Stimulated activated CD4-positive, alpha-beta T cell treated with anti-CD3 and anti-CD28 coated beads, Interleukin-1b, Interleukin-23, amount 100 ng/mL, for 48 hours (primary cell): ENCODE data around the gene ZMAT5.
A peak's percentile ranks its signal among the peaks of the same experiment; 100 is the strongest.

Experiments used
- DNase-seq: peaks from one replicate; pipeline ENCODE4 v3.0.0-alpha.2; 2020

The ZMAT5 gene

GRCh38 chr22:29704528-29705285 lies 62.1 kb downstream of the ZMAT5 start:
- no peak for DNase-seq

- no peak for DNase-seq
These were observed 63.1 kb downstream of the ZMAT5 start for GRCh38 chr22:29703569-29704195.

GRCh38 chr22:29702931-29703501 lies 63.8 kb downstream of the ZMAT5 start:
- no peak for DNase-seq

GRCh38 chr22:29702000-29702930 lies 64.5 kb downstream of the ZMAT5 start:
- DNase-seq, result no peak

GRCh38 chr22:29701155-29701999 lies 65.4 kb downstream of the ZMAT5 start:
- DNase-seq, result peak; percentile 13

- no peak for DNase-seq
These were observed 66.0 kb downstream of the ZMAT5 start for GRCh38 chr22:29700900-29701154.

GRCh38 chr22:29700206-29700899 lies 66.5 kb downstream of the ZMAT5 start:
- DNase-seq, result no peak

GRCh38 chr22:29697853-29698598 lies 68.8 kb downstream of the ZMAT5 start:
- DNase-seq, result no peak

GRCh38 chr22:29695129-29695926 lies 71.5 kb downstream of the ZMAT5 start:
- no peak for DNase-seq

- no peak for DNase-seq
These were observed 73.1 kb downstream of the ZMAT5 start for GRCh38 chr22:29693671-29694070.

GRCh38 chr22:29693161-29693560 lies 73.6 kb downstream of the ZMAT5 start:
- no peak for DNase-seq

- no peak for DNase-seq
These were observed 74.5 kb downstream of the ZMAT5 start for GRCh38 chr22:29692327-29692640.

GRCh38 chr22:29691636-29692326 lies 75.0 kb downstream of the ZMAT5 start:
- no peak for DNase-seq

- DNase-seq, result no peak
These were observed 76.3 kb downstream of the ZMAT5 start for GRCh38 chr22:29690476-29690875.

- peak; percentile 36 for DNase-seq
These were observed 77.0 kb downstream of the ZMAT5 start for GRCh38 chr22:29689880-29690213.

- DNase-seq, result no peak
These were observed 77.5 kb downstream of the ZMAT5 start for GRCh38 chr22:29689206-29689879.

GRCh38 chr22:29684244-29684643 lies 82.6 kb downstream of the ZMAT5 start:
- no peak for DNase-seq

GRCh38 chr22:29683536-29683935 lies 83.3 kb downstream of the ZMAT5 start:
- DNase-seq, result no peak
